ENCODE measurements around the gene OR9A4.

The OR9A4 gene

DNA sequence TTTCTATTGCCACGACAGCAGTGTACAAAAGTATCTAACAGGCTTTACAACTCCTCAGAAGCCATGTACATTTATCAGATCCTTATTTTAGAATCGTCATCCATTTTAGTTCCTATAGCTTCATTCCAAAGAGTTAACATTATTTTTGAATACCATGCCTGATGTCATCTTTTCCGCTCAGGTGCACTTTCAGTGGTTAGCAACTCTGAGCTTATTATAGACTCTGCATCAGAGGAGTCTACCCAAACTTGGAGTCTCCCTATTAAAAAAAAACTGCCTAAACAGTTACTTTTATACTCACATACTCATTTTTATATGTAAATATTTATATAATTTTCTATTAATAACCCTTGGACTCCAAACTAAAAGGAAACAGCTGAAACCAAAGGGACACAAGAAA is 43.3 kb upstream of the OR9A4 start (continued):
- no peak for TF ChIP-seq HOXD13 (CRISPR knock-in tag; IDR thresholded peaks at IDR 0.05; ENCODE audit: borderline replicate concordance)
- no peak for TF ChIP-seq ZNF791 (tag by site-specific recombination; IDR thresholded peaks at IDR 0.05)
- TF ChIP-seq ZNF23 (tag by site-specific recombination; IDR thresholded peaks at IDR 0.05; ENCODE audit: borderline replicate concordance): no peak
- TF ChIP-seq, protein P1, sequence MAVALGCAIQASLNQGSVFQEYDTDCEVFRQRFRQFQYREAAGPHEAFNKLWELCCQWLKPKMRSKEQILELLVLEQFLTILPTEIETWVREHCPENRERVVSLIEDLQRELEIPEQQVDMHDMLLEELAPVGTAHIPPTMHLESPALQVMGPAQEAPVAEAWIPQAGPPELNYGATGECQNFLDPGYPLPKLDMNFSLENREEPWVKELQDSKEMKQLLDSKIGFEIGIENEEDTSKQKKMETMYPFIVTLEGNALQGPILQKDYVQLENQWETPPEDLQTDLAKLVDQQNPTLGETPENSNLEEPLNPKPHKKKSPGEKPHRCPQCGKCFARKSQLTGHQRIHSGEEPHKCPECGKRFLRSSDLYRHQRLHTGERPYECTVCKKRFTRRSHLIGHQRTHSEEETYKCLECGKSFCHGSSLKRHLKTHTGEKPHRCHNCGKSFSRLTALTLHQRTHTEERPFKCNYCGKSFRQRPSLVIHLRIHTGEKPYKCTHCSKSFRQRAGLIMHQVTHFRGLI (tag by site-specific recombination; IDR thresholded peaks at IDR 0.05): no peak
- TF ChIP-seq SALL2 (tag by site-specific recombination; IDR thresholded peaks at IDR 0.05; ENCODE audit: borderline replicate concordance): no peak
- TF ChIP-seq, protein P2, sequence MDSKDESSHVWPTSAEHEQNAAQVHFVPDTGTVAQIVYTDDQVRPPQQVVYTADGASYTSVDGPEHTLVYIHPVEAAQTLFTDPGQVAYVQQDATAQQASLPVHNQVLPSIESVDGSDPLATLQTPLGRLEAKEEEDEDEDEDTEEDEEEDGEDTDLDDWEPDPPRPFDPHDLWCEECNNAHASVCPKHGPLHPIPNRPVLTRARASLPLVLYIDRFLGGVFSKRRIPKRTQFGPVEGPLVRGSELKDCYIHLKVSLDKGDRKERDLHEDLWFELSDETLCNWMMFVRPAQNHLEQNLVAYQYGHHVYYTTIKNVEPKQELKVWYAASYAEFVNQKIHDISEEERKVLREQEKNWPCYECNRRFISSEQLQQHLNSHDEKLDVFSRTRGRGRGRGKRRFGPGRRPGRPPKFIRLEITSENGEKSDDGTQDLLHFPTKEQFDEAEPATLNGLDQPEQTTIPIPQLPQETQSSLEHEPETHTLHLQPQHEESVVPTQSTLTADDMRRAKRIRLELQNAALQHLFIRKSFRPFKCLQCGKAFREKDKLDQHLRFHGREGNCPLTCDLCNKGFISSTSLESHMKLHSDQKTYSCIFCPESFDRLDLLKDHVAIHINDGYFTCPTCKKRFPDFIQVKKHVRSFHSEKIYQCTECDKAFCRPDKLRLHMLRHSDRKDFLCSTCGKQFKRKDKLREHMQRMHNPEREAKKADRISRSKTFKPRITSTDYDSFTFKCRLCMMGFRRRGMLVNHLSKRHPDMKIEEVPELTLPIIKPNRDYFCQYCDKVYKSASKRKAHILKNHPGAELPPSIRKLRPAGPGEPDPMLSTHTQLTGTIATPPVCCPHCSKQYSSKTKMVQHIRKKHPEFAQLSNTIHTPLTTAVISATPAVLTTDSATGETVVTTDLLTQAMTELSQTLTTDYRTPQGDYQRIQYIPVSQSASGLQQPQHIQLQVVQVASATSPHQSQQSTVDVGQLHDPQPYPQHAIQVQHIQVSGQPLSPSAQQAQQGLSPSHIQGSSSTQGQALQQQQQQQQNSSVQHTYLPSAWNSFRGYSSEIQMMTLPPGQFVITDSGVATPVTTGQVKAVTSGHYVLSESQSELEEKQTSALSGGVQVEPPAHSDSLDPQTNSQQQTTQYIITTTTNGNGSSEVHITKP (tag by site-specific recombination; IDR thresholded peaks at IDR 0.05): no peak

DNA sequence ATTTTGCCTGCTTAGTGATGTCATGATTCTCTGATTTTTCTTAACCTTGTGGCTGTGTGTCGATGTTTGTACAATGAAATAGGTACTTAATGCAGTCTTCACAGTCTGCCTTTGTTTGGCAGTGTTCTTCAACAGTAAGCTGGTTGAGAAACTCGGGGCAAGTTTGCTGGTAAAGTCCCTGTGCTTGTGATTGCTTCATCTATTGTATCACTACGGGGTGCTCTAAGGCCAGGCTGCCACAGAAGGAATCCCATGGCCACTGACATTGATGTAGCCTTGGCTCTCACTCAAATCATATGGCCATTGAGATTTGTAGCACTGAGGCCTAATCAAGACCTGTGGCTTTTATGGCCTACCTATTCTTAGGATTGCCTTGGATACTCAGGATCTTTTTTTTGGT is 41.4 kb upstream of the OR9A4 start:
- no peak overlapping the region for H3K27ac ChIP-seq (ENCODE audit: extremely low read depth, low read depth, low read length)
- no peaks in the 10 kb centered on the region for H3K4me1 ChIP-seq (ENCODE audit: control insufficient read depth, insufficient read depth, low read length)
- ChIA-PET POLR2A (interaction anchor here (0.7 kb wide), 1 partner anchor 46 kb away, joined by 3 read pairs; no protein-coding TSS in a partner anchor), CTCF (no interaction called here)
- no peaks in the 10 kb centered on the region for H3K36me3 ChIP-seq (ENCODE audit: control insufficient read depth in 2 of 2, insufficient read depth in 1 of 2, low read length in 2 of 2)
- H3K9me3 ChIP-seq (ENCODE audit: control insufficient read depth, insufficient read depth, low read depth, low read length): no peaks in the 10 kb centered on the region
- no peak overlapping the region for H3K4me3 ChIP-seq (ENCODE audit: low read depth, low read length)
- TF ChIP-seq ZNF2 (tag by site-specific recombination; IDR thresholded peaks at IDR 0.05) (no peak), ZNF121 (tag by site-specific recombination; IDR thresholded peaks at IDR 0.05) (no peak), ZNF549 (tag by site-specific recombination; IDR thresholded peaks at IDR 0.05) (no peak), ZFP3 (tag by site-specific recombination; IDR thresholded peaks at IDR 0.05; ENCODE audit: low read depth) (no peak), HOXC10 (CRISPR knock-in tag; IDR thresholded peaks at IDR 0.05) (no peak), ZNF571 (tag by site-specific recombination; IDR thresholded peaks at IDR 0.05) (no peak), BCL11A (tag by site-specific recombination; IDR thresholded peaks at IDR 0.05; ENCODE audit: low read depth) (no peak)
- TF ChIP-seq, protein P3, sequence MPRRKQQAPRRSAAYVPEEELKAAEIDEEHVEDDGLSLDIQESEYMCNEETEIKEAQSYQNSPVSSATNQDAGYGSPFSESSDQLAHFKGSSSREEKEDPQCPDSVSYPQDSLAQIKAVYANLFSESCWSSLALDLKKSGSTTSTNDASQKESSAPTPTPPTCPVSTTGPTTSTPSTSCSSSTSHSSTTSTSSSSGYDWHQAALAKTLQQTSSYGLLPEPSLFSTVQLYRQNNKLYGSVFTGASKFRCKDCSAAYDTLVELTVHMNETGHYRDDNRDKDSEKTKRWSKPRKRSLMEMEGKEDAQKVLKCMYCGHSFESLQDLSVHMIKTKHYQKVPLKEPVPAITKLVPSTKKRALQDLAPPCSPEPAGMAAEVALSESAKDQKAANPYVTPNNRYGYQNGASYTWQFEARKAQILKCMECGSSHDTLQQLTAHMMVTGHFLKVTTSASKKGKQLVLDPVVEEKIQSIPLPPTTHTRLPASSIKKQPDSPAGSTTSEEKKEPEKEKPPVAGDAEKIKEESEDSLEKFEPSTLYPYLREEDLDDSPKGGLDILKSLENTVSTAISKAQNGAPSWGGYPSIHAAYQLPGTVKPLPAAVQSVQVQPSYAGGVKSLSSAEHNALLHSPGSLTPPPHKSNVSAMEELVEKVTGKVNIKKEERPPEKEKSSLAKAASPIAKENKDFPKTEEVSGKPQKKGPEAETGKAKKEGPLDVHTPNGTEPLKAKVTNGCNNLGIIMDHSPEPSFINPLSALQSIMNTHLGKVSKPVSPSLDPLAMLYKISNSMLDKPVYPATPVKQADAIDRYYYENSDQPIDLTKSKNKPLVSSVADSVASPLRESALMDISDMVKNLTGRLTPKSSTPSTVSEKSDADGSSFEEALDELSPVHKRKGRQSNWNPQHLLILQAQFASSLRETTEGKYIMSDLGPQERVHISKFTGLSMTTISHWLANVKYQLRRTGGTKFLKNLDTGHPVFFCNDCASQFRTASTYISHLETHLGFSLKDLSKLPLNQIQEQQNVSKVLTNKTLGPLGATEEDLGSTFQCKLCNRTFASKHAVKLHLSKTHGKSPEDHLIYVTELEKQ (tag by site-specific recombination; IDR thresholded peaks at IDR 0.05; ENCODE audit: borderline replicate concordance): no peak

DNA sequence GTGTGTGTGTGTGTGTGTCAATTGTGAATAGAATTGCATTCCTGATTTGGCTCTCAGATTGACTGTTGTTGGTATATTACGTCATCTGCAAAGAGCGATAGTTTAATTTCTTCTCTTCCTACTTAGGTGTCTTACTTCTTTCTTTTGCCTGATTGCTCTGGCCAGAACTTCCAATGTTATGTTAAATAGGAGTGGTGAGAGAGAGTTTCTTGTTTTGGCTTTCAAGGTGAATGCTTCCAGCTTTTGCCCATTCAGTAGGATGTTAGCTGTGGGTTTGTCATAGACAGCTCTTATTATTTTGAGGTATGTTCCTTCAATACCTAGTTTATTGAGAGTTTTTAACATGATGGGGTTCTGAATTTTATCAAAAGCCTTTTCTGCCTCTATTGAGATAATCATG is 40.7 kb upstream of the OR9A4 start:
- Histone ChIP-seq H3K4me3 (ENCODE audit: low read depth, low read length) (no peak overlapping the region), H3K4me1 (ENCODE audit: control insufficient read depth, insufficient read depth, low read length) (no peaks in the 10 kb centered on the region), H3K9me3 (ENCODE audit: control insufficient read depth, insufficient read depth, low read depth, low read length) (no peaks in the 10 kb centered on the region), H3K36me3 (ENCODE audit: control insufficient read depth in 2 of 2, insufficient read depth in 1 of 2, low read length in 2 of 2) (no peaks in the 10 kb centered on the region), H3K27ac (ENCODE audit: extremely low read depth, low read depth, low read length) (no peak overlapping the region)
- ChIA-PET CTCF (no interaction called here), POLR2A (interaction anchor here (0.7 kb wide), 1 partner anchor 47 kb away, joined by 3 read pairs; no protein-coding TSS in a partner anchor)
- TF ChIP-seq ZNF211 (tag by site-specific recombination; IDR thresholded peaks at IDR 0.05; ENCODE audit: low read depth): no peak
- no peak for TF ChIP-seq ZNF548 (tag by site-specific recombination; IDR thresholded peaks at IDR 0.05)
- no peak for TF ChIP-seq ZNF341 (tag by site-specific recombination; IDR thresholded peaks at IDR 0.05; ENCODE audit: low read depth)
- TF ChIP-seq, protein P4, sequence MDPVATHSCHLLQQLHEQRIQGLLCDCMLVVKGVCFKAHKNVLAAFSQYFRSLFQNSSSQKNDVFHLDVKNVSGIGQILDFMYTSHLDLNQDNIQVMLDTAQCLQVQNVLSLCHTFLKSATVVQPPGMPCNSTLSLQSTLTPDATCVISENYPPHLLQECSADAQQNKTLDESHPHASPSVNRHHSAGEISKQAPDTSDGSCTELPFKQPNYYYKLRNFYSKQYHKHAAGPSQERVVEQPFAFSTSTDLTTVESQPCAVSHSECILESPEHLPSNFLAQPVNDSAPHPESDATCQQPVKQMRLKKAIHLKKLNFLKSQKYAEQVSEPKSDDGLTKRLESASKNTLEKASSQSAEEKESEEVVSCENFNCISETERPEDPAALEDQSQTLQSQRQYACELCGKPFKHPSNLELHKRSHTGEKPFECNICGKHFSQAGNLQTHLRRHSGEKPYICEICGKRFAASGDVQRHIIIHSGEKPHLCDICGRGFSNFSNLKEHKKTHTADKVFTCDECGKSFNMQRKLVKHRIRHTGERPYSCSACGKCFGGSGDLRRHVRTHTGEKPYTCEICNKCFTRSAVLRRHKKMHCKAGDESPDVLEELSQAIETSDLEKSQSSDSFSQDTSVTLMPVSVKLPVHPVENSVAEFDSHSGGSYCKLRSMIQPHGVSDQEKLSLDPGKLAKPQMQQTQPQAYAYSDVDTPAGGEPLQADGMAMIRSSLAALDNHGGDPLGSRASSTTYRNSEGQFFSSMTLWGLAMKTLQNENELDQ (tag by site-specific recombination; IDR thresholded peaks at IDR 0.05; ENCODE audit: low read depth): no peak
- TF ChIP-seq BCL11B (tag by site-specific recombination; IDR thresholded peaks at IDR 0.05; ENCODE audit: low read depth): no peak
- TF ChIP-seq, protein P5, sequence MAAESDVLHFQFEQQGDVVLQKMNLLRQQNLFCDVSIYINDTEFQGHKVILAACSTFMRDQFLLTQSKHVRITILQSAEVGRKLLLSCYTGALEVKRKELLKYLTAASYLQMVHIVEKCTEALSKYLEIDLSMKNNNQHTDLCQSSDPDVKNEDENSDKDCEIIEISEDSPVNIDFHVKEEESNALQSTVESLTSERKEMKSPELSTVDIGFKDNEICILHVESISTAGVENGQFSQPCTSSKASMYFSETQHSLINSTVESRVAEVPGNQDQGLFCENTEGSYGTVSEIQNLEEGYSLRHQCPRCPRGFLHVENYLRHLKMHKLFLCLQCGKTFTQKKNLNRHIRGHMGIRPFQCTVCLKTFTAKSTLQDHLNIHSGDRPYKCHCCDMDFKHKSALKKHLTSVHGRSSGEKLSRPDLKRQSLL (tag by site-specific recombination; IDR thresholded peaks at IDR 0.05): no peak
- no peak for TF ChIP-seq TRIM28 (IDR thresholded peaks at IDR 0.05; ENCODE audit: borderline replicate concordance, low read length)

All from HEK293 (cell line).